HepG2 (cell line): ENCODE results near the gene SLC9A9. TPM values are rescaled to one million over a fixed set of nuclear protein-coding genes. Genes with fewer than 3 reads are reported as not detected.

Experiments
- ATAC-seq: fragments of 200-7000 bp; cut with Tn5 transposase; 3 replicates; pipeline ENCODE4 v1.9.1; 2020; ENCODE audit warnings: mild to moderate bottlenecking, moderate library complexity
- BruUV-seq: library from RNA; stranded (reverse); fragments of 400-500 nt; replicated peaks from 2 replicates; lab custom pipeline; 2021; lab: Mats Ljungman, UMichigan
- CTCF ChIA-PET: fragments of 300-600 bp; formaldehyde crosslinking; extraction: SDS; loops from one replicate; lab custom pipeline; 2021; ENCODE audit warnings: low total read pairs, inconsistent platforms, low intra/inter-chr PET ratio; lab: Yijun Ruan, JAX
- POLR2A ChIA-PET: fragments of 350-600 bp; sonication (Branson Sonifier 250); formaldehyde crosslinking; loops from one replicate; lab custom pipeline; 2020; ENCODE audit warnings: antibody characterized with exemption, inconsistent platforms; lab: Yijun Ruan, JAX
- DNase-seq: peaks from one replicate; pipeline ENCODE4 v3.0.0-alpha.2; 2015; ENCODE audit warnings: low spot score
- FAIRE-seq: peaks from 3 replicates; lab custom pipeline; 2011; peaks lifted over from hg19 to GRCh38; lab: Jason Lieb, UNC
- H2AFZ ChIP-seq: one replicate; pipeline ENCODE4 v1.6.1; 2011; ENCODE audit warnings: low read length, inconsistent platforms
- H3K27ac ChIP-seq: fragments of 300-600 bp; 3 replicates; pipeline ENCODE4 v1.8.0; 2011; ENCODE audit warnings: mixed run types, mild to moderate bottlenecking, mixed read lengths, low read length, inconsistent platforms; ENCODE audit not compliant: insufficient read depth; ENCODE audit errors: extremely low read length
- H3K27me3 ChIP-seq, 2 experiments: fragments of 200-600 bp in 1 of 2; 2 replicates in 1 of 2; 3 replicates in 1 of 2; pipeline versions ENCODE4 v1.6.0 to v1.8.0; 2011; ENCODE audit warnings: low read length in 2 of 2, mild to moderate bottlenecking in 2 of 2, moderate library complexity in 2 of 2, inconsistent platforms in 1 of 2; ENCODE audit not compliant: insufficient read depth in 2 of 2, control insufficient read depth in 1 of 2
- H3K36me3 ChIP-seq, 2 experiments: fragments of 200-600 bp in 1 of 2; replicated peaks in 1 of 2; 2 replicates in 1 of 2; 3 replicates in 1 of 2; pipeline versions ENCODE4 v1.5.1 to v1.8.0; 2011; ENCODE audit warnings: low read length in 2 of 2, inconsistent platforms in 1 of 2; ENCODE audit not compliant: insufficient read depth in 2 of 2, control insufficient read depth in 1 of 2
- H3K4me1 ChIP-seq: 2 replicates; pipeline ENCODE4 v1.5.1; 2012; ENCODE audit warnings: low read length, inconsistent platforms; ENCODE audit not compliant: insufficient read depth
- H3K4me2 ChIP-seq: 2 replicates; pipeline ENCODE4 v1.6.0; 2011; ENCODE audit warnings: low read depth, low read length, inconsistent platforms
- H3K4me3 ChIP-seq, 3 experiments: fragments of 200-600 bp in 1 of 3; sonication (generic), shearing (Covaris generic) in 1 of 3; replicated peaks in 1 of 3; 2 replicates each; pipeline ENCODE4 v1.5.1; 2011 to 2016; ENCODE audit warnings: low read length in 3 of 3, inconsistent platforms in 2 of 3, low read depth in 2 of 3, mild to moderate bottlenecking in 2 of 3, control low read depth in 1 of 3, mixed read lengths in 1 of 3; ENCODE audit not compliant: insufficient read depth in 1 of 3
- H3K79me2 ChIP-seq: one replicate; pipeline ENCODE4 v1.6.1; 2011; ENCODE audit warnings: low read length, inconsistent platforms; ENCODE audit not compliant: insufficient read depth
- H3K9ac ChIP-seq: 2 replicates; pipeline ENCODE4 v1.6.0; 2011; ENCODE audit warnings: mild to moderate bottlenecking, low read depth, low read length, inconsistent platforms; ENCODE audit not compliant: insufficient read depth
- H3K9me3 ChIP-seq: 2 replicates; pipeline ENCODE4 v1.5.1; 2012; ENCODE audit warnings: mild to moderate bottlenecking, low read length
- H4K20me1 ChIP-seq: 2 replicates; pipeline ENCODE4 v1.6.0; 2011; ENCODE audit warnings: inconsistent platforms, mild to moderate bottlenecking, low read length, moderate library complexity; ENCODE audit not compliant: insufficient read depth
- ISX ChIP-seq: sonication (generic); formaldehyde crosslinking; conservative IDR thresholded peaks from 2 replicates; pipeline ENCODE4 v1.5.0; 2020; ENCODE audit warnings: missing genetic modification reagents
- MTF1 ChIP-seq: sonication (generic); formaldehyde crosslinking; IDR thresholded peaks from 2 replicates; pipeline ENCODE4 v1.5.0; 2020; ENCODE audit warnings: missing genetic modification reagents
- NPAS2 ChIP-seq: sonication (generic); formaldehyde crosslinking; IDR thresholded peaks from 2 replicates; pipeline ENCODE4 v1.8.0; 2022; ENCODE audit warnings: mild to moderate bottlenecking, missing genetic modification reagents, borderline replicate concordance
- PLSCR1 ChIP-seq: sonication (generic); formaldehyde crosslinking; IDR thresholded peaks from 2 replicates; pipeline ENCODE4 v1.5.0; 2020; ENCODE audit warnings: missing genetic modification reagents, mild to moderate bottlenecking, borderline replicate concordance
- SPEN ChIP-seq: sonication (generic); formaldehyde crosslinking; IDR thresholded peaks from 2 replicates; pipeline ENCODE4 v1.5.1; 2020; ENCODE audit warnings: low read depth, mild to moderate bottlenecking, missing genetic modification reagents
- SRSF9 ChIP-seq: fragments of 200-400 bp; formaldehyde crosslinking; IDR thresholded peaks from 2 replicates; pipeline ENCODE4 v1.6.1; 2018; ENCODE audit warnings: borderline replicate concordance, mild to moderate bottlenecking, low read depth, low read length; ENCODE audit not compliant: insufficient read depth, poor library complexity, severe bottlenecking
- ZBTB4 ChIP-seq: sonication (generic); formaldehyde crosslinking; IDR thresholded peaks from 2 replicates; pipeline ENCODE4 v1.4.0; 2020; ENCODE audit warnings: missing genetic modification reagents, mild to moderate bottlenecking, borderline replicate concordance
- ZNF251 ChIP-seq: sonication (generic); formaldehyde crosslinking; IDR thresholded peaks from 2 replicates; pipeline ENCODE4 v1.9.0; 2021; ENCODE audit warnings: mild to moderate bottlenecking, missing genetic modification reagents
- ZXDC ChIP-seq: sonication (generic); formaldehyde crosslinking; IDR thresholded peaks from 2 replicates; pipeline ENCODE4 v1.5.0; 2020; ENCODE audit warnings: mild to moderate bottlenecking, missing genetic modification reagents
- in situ Hi-C: cut with HindIII; loops from 2 replicates; pipeline ENCODE4 v1.10.0; 2017; ENCODE audit warnings: low pct_unique_long_range_greater_than_20kb; ENCODE audit not compliant: extremely low pct_ligation_motif_present
- intact Hi-C: fragments of 100-400 bp; cut with micrococcal nuclease; formaldehyde crosslinking; loops from one replicate; pipeline ENCODE4 v1.10.0; 2022; ENCODE audit not compliant: unreplicated experiment
- polyA plus RNA-seq, 8 experiments: library from polyadenylated mRNA; depleted of rRNA in 3 of 8; stranded (reverse) in 7 of 8; unstranded in 1 of 8; fragments of >200 nt; fragmentation: Illumina TruSeq in 4 of 8; extraction: Trizol in 4 of 8; gene quantifications; 2 replicates each; pipeline versions ENCODE4 v1.2.1 to v1.2.3, GENCODE V29; 2011 to 2016; ENCODE audit warnings: low read depth in 4 of 8, missing spikeins in 1 of 8, mixed read lengths in 1 of 8; ENCODE audit not compliant: insufficient read depth in 1 of 8
- total RNA-seq, 5 experiments: library from RNA; depleted of rRNA; stranded (reverse); fragments of >200 nt; fragmentation: Illumina TruSeq; extraction: Trizol; gene quantifications; 2 replicates each; pipeline ENCODE4 v1.2.3, GENCODE V29; 2016; ENCODE audit warnings: low read depth in 1 of 5
- TF ChIP-seq, protein P1 (sequence below): sonication (generic); formaldehyde crosslinking; IDR thresholded peaks from 2 replicates; pipeline ENCODE4 v1.4.0; 2020; ENCODE audit warnings: missing genetic modification reagents
- TF ChIP-seq, protein P2 (sequence below): sonication (generic); formaldehyde crosslinking; IDR thresholded peaks from 2 replicates; pipeline ENCODE4 v1.5.1; 2020; ENCODE audit warnings: missing genetic modification reagents, mild to moderate bottlenecking, borderline replicate concordance

The SLC9A9 gene
- total and polyA plus RNA-seq, 2 of the 13 experiments (the other 11 are each of a cell fraction or from before 2014, with no cell fraction given), result not detected

DNA sequence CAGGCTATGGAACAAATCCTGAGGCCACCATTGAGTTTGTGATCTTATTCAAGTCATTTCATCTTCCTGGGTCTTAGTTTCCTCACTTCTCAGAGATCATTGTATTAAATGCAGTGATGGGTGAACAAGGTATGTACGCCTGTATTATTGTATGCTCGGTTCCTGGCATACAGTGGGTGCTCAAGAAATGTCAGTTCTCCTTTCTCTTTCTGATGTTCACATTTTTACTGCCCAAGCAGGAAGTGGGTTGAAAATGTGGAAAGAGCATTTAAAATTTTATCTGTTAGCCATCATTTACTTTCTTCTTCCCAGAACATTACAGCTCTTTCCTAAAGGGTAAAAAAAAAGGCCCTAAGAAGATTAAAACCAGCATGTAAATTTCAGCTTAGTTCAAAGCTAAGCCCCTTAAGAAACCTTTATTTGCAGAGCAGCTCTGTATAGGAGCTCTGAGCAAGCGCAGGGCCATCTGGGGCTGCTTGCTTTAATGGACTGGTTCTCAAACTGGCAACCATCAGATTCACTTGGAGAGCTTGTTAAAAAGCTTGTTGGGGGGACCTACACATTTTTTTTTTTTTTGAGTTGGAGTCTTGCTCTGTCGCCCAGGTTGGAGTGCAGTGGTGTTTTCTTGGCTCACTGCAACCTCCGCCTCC lies 549.3 kb downstream of the SLC9A9 start (continued):
- TF ChIP-seq, protein P1, sequence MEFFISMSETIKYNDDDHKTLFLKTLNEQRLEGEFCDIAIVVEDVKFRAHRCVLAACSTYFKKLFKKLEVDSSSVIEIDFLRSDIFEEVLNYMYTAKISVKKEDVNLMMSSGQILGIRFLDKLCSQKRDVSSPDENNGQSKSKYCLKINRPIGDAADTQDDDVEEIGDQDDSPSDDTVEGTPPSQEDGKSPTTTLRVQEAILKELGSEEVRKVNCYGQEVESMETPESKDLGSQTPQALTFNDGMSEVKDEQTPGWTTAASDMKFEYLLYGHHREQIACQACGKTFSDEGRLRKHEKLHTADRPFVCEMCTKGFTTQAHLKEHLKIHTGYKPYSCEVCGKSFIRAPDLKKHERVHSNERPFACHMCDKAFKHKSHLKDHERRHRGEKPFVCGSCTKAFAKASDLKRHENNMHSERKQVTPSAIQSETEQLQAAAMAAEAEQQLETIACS (CRISPR knock-in tag), result no peak
- no peak for TF ChIP-seq SPEN (CRISPR knock-in tag)
- TF ChIP-seq ISX (CRISPR knock-in tag), result no peak

DNA sequence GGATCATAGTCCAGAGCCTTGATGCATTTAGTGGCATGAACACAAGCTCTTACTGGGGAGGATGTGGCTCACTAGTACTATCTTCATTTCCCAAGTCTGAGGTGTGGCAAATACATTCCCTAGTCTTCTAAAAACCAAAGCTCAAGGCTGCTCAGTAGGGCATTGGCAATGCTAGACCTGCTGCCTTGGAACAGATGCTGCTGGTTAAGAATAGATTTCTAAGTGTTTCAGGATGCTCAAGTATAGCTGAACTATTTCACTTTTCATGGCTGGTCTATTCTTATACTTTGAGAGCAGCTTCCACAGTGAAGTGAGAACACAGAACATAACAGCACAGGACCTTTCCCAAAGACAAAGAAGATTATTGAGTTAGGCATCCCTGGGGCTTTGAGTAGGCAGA lies 549.9 kb downstream of the SLC9A9 start:
- no peak for DNase-seq
- no peak overlapping the region for H2AFZ ChIP-seq
- no peaks in the 10 kb centered on the region for H3K4me1 ChIP-seq
- no peak for ATAC-seq
- H4K20me1 ChIP-seq, result no peaks in the 10 kb centered on the region
- BruUV-seq, result no TSS peak
- H3K4me2 ChIP-seq, result no peak overlapping the region
- H3K9me3 ChIP-seq, result no peaks in the 10 kb centered on the region
- ChIA-PET CTCF (no interaction called here), POLR2A (no interaction called here)
- peaks cover 0 to 5% of the 10 kb centered on the region in 2 experiments; a peak in 1 of 5 replicates for H3K27me3 ChIP-seq
- intact Hi-C loops, result no loop called here
- no peak for FAIRE-seq
- H3K4me3 ChIP-seq, result no peak overlapping the region
- H3K36me3 ChIP-seq, result no peaks in the 10 kb centered on the region
- no peak overlapping the region for H3K9ac ChIP-seq
- no peak for TF ChIP-seq ZBTB4 (CRISPR knock-in tag)
- TF ChIP-seq ZNF251, result no peak
- TF ChIP-seq, protein P2, sequence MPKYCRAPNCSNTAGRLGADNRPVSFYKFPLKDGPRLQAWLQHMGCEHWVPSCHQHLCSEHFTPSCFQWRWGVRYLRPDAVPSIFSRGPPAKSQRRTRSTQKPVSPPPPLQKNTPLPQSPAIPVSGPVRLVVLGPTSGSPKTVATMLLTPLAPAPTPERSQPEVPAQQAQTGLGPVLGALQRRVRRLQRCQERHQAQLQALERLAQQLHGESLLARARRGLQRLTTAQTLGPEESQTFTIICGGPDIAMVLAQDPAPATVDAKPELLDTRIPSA (CRISPR knock-in tag), result no peak
- TF ChIP-seq SRSF9, result no peak
- TF ChIP-seq PLSCR1 (CRISPR knock-in tag), result no peak
- no peak for TF ChIP-seq MTF1 (CRISPR knock-in tag)
- TF ChIP-seq, protein P1 (CRISPR knock-in tag), result no peak
- no peak for TF ChIP-seq ZXDC (CRISPR knock-in tag)
- no peak for TF ChIP-seq NPAS2
- no peaks in the 10 kb centered on the region for H3K79me2 ChIP-seq
- H3K27ac ChIP-seq, result no peak overlapping the region
- in situ Hi-C loops, result no loop called here
